ENCODE results near the gene SLC38A4. TPM values are rescaled to one million over a fixed set of nuclear protein-coding genes. Genes with fewer than 3 reads are reported as not detected.

The SLC38A4 gene
- polyA plus RNA-seq, 3 donors: not detected

GRCh38 chr12:46824709-46825108, 1.1 kb downstream of the SLC38A4 start:
- TF ChIP-seq, protein P1, sequence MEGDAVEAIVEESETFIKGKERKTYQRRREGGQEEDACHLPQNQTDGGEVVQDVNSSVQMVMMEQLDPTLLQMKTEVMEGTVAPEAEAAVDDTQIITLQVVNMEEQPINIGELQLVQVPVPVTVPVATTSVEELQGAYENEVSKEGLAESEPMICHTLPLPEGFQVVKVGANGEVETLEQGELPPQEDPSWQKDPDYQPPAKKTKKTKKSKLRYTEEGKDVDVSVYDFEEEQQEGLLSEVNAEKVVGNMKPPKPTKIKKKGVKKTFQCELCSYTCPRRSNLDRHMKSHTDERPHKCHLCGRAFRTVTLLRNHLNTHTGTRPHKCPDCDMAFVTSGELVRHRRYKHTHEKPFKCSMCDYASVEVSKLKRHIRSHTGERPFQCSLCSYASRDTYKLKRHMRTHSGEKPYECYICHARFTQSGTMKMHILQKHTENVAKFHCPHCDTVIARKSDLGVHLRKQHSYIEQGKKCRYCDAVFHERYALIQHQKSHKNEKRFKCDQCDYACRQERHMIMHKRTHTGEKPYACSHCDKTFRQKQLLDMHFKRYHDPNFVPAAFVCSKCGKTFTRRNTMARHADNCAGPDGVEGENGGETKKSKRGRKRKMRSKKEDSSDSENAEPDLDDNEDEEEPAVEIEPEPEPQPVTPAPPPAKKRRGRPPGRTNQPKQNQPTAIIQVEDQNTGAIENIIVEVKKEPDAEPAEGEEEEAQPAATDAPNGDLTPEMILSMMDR (IDR thresholded peaks at IDR 0.05): no peak
- Histone ChIP-seq H4K20me1 (ENCODE audit: insufficient read depth, low read length) (no peaks in the 10 kb centered on the region), H3K36me3 (replicated peaks in 1 of 2; ENCODE audit: control insufficient read depth in 1 of 2, insufficient read depth in 2 of 2, low read length in 2 of 2) (no peaks in the 10 kb centered on the region), H3K9ac (ENCODE audit: insufficient read depth, low read length, poor library complexity, severe bottlenecking) (no peak overlapping the region), H3K79me2 (ENCODE audit: insufficient read depth, low read length) (no peaks in the 10 kb centered on the region), H3K27me3 (ENCODE audit: control insufficient read depth in 2 of 2, insufficient read depth in 2 of 2, low read length in 2 of 2) (peaks cover 29 to 44% of the 10 kb centered on the region in 2 donors), H3K4me3 (replicated peaks in 1 of 3; ENCODE audit: low read depth in 2 of 3, low read length in 3 of 3) (no peak overlapping the region), H3K27ac (ENCODE audit: low read depth in 1 of 2, low read length in 2 of 2) (no peak overlapping the region), H3K9me3 (replicated peaks in 1 of 2; ENCODE audit: control insufficient read depth in 1 of 2, insufficient read depth in 1 of 2, low read length in 2 of 2) (no peaks in the 10 kb centered on the region), H2AFZ (ENCODE audit: insufficient read depth, low read depth, low read length, poor library complexity, severe bottlenecking) (no peak overlapping the region), H3K4me1 (ENCODE audit: control insufficient read depth in 1 of 2, insufficient read depth in 2 of 2, low read length in 2 of 2) (no peaks in the 10 kb centered on the region), H3K4me2 (replicated peaks; ENCODE audit: extremely low read depth, low read length, poor library complexity, severe bottlenecking) (no peak overlapping the region)
- peaks cover 6% of the 10 kb centered on the region for H3K4me1 Mint-ChIP-seq
- H3K27ac Mint-ChIP-seq: no peak overlapping the region
- no peaks in the 10 kb centered on the region for H3K36me3 Mint-ChIP-seq
- no peak overlapping the region for H3K4me3 Mint-ChIP-seq
- H3K9me3 Mint-ChIP-seq: peaks cover 0 to 8% (median 3%) of the 10 kb centered on the region in 7 donors
- no CpG with 5 or more reads among the region's 2 CpGs for WGBS (ENCODE audit: insufficient coverage)
- no peak for DNase-seq
- intact Hi-C loops (cut with micrococcal nuclease): no loop called here
- H3K27me3 Mint-ChIP-seq (ENCODE audit: low read depth in 3 of 3): peaks cover 23 to 48% (median 30%) of the 10 kb centered on the region in 3 donors

DNA sequence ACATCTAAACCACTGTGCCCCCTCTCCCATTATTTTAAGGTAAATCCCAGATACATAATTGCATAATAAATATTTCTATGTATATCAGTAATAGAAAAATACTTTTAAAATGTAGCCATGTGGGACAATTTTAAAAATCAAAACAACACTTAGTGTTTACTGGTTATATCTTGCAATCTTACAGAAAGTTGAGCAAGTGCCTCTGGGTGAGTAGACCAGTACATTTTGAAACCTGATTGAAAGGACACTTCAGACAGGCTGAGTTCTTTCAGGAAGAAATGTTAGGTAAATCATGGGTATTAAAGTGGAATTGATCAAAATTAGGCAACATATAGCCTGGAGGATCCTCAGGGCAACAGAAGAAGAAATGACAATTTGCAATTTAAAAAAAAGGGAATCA, 7.2 kb downstream of the SLC38A4 start:
- TF ChIP-seq, protein P1 (IDR thresholded peaks at IDR 0.05): no peak

More for the DNA sequence above, 7.2 kb downstream of the SLC38A4 start:
- no peaks in the 10 kb centered on the region for H3K79me2 ChIP-seq (ENCODE audit: insufficient read depth, low read length)
- H3K27ac ChIP-seq (ENCODE audit: low read depth in 1 of 2, low read length in 2 of 2): no peak overlapping the region
- Mint-ChIP-seq H3K27me3 (ENCODE audit: low read depth in 3 of 3) (peaks cover 0 to 3% (median 0%) of the 10 kb centered on the region in 3 donors), H3K36me3 (no peaks in the 10 kb centered on the region), H3K27ac (no peak overlapping the region), H3K9me3 (peaks cover 0 to 3% (median 0%) of the 10 kb centered on the region in 7 donors), H3K4me1 (no peaks in the 10 kb centered on the region), H3K4me3 (no peak overlapping the region)
- no peaks in the 10 kb centered on the region for H3K9me3 ChIP-seq (replicated peaks in 1 of 2; ENCODE audit: control insufficient read depth in 1 of 2, insufficient read depth in 1 of 2, low read length in 2 of 2)
- intact Hi-C loops (cut with micrococcal nuclease): no loop called here
- H3K27me3 ChIP-seq (ENCODE audit: control insufficient read depth in 2 of 2, insufficient read depth in 2 of 2, low read length in 2 of 2): peaks cover under 1% of the 10 kb centered on the region in 2 donors
- H3K4me1 ChIP-seq (ENCODE audit: control insufficient read depth in 1 of 2, insufficient read depth in 2 of 2, low read length in 2 of 2): no peaks in the 10 kb centered on the region
- no peaks in the 10 kb centered on the region for H3K36me3 ChIP-seq (replicated peaks in 1 of 2; ENCODE audit: control insufficient read depth in 1 of 2, insufficient read depth in 2 of 2, low read length in 2 of 2)
- no peak overlapping the region for H2AFZ ChIP-seq (ENCODE audit: insufficient read depth, low read depth, low read length, poor library complexity, severe bottlenecking)
- no peak overlapping the region for H3K4me3 ChIP-seq (replicated peaks in 1 of 3; ENCODE audit: low read depth in 2 of 3, low read length in 3 of 3)
- H4K20me1 ChIP-seq (ENCODE audit: insufficient read depth, low read length): no peaks in the 10 kb centered on the region
- no peak overlapping the region for H3K9ac ChIP-seq (ENCODE audit: insufficient read depth, low read length, poor library complexity, severe bottlenecking)
- no peak for DNase-seq
- no peak overlapping the region for H3K4me2 ChIP-seq (replicated peaks; ENCODE audit: extremely low read depth, low read length, poor library complexity, severe bottlenecking)

Data from CD14-positive monocyte (primary cell).